CD4-positive, CD25-positive, alpha-beta regulatory T cell (primary cell): Measurements from ENCODE around the gene GJB1. TPM values are rescaled to one million over a fixed set of nuclear protein-coding genes. Genes with fewer than 3 reads are reported as not detected.

Experiments
- ATAC-seq, 2 donors: fragments of 150-1000 bp; cut with Tn5 transposase; one replicate each; pipeline ENCODE4 v1.10.0; 2021; ENCODE audit warnings: low read depth in 2 of 2, moderate number of reproducible peaks in 2 of 2, moderate library complexity in 1 of 2
- DNase-seq, 3 donors: peaks; one replicate each; pipeline versions ENCODE4 v3.0.0 to v3.0.0-alpha.2; 2012 to 2022; ENCODE audit warnings: mixed read lengths in 1 of 3
- H3K27ac ChIP-seq: one replicate; pipeline ENCODE4 v1.7.0; 2013; ENCODE audit warnings: mild to moderate bottlenecking, low read length; ENCODE audit not compliant: insufficient read depth, poor library complexity, severe bottlenecking
- H3K27me3 ChIP-seq: one replicate; pipeline ENCODE4 v1.7.0; 2013; ENCODE audit warnings: low read length; ENCODE audit not compliant: control insufficient read depth, insufficient read depth
- H3K36me3 ChIP-seq: one replicate; pipeline ENCODE4 v1.7.0; 2013; ENCODE audit warnings: mild to moderate bottlenecking, low read length, moderate library complexity; ENCODE audit not compliant: control insufficient read depth, insufficient read depth
- H3K4me1 ChIP-seq: 2 replicates; pipeline ENCODE4 v1.7.0; 2013; ENCODE audit warnings: mild to moderate bottlenecking, low read length; ENCODE audit not compliant: insufficient read depth, control insufficient read depth, poor library complexity, severe bottlenecking
- H3K4me3 ChIP-seq: one replicate; pipeline ENCODE4 v1.7.0; 2013; ENCODE audit warnings: low read depth, mild to moderate bottlenecking, low read length, moderate library complexity
- H3K9me3 ChIP-seq, 2 experiments: 1 replicate in 1 of 2; 2 replicates in 1 of 2; pipeline ENCODE4 v1.7.0; 2013; ENCODE audit warnings: low read length in 2 of 2, mild to moderate bottlenecking in 1 of 2, moderate library complexity in 1 of 2; ENCODE audit not compliant: control insufficient read depth in 2 of 2
- H3K27ac Mint-ChIP-seq, 3 donors: one replicate each; pipeline ENCODE4 v1.8.0; 2020 to 2022; ENCODE audit warnings: mild to moderate bottlenecking in 3 of 3, mixed read lengths in 3 of 3, moderate library complexity in 2 of 3
- H3K27me3 Mint-ChIP-seq: one replicate; pipeline ENCODE4 v1.8.0; 2022; ENCODE audit warnings: mild to moderate bottlenecking, mixed read lengths
- H3K36me3 Mint-ChIP-seq: one replicate; pipeline ENCODE4 v1.8.0; 2020; ENCODE audit warnings: mixed read lengths
- H3K4me1 Mint-ChIP-seq, 4 donors: one replicate each; pipeline ENCODE4 v1.8.0; 2020 to 2022; ENCODE audit warnings: mixed read lengths in 4 of 4, mild to moderate bottlenecking in 1 of 4
- H3K4me3 Mint-ChIP-seq, 4 donors: one replicate each; pipeline ENCODE4 v1.8.0; 2020 to 2022; ENCODE audit warnings: mild to moderate bottlenecking in 4 of 4, mixed read lengths in 4 of 4, moderate library complexity in 3 of 4
- H3K9me3 Mint-ChIP-seq, 7 donors: one replicate each; pipeline ENCODE4 v1.8.0; 2020 to 2022; ENCODE audit warnings: mixed read lengths in 7 of 7, mild to moderate bottlenecking in 3 of 7, moderate library complexity in 2 of 7
- polyA plus RNA-seq, 4 donors: library from polyadenylated mRNA; unstranded; fragments of 300-500 nt; fragmentation: Illumina TruSeq; gene quantifications; one replicate each; pipeline ENCODE4 v1.2.3, GENCODE V29; 2021
- total RNA-seq: library from RNA; stranded (reverse); gene quantifications from one replicate; pipeline ENCODE4 v1.2.3, GENCODE V29; 2022

The GJB1 gene
- total and polyA plus RNA-seq, 5 donors from 2014 or later: not detected

DNA sequence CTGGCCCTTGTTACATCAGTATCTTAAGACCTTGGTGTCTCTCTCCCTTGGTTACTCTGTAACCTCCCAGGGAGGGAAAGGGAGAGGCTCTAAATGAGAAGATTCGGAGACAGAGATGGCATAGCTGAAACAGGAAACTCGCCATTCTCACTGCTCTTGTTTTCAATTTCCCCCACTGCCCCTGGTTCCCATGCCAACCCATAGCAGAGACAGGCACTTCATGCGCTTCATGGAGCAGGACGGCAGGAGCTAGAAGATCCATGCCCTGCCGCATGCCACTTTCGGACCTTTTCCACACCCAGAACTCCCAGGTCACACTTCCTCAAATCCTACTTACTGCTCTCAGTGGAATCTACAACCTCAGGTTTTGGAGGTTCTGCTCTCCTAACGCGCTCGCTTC is 27.8 kb downstream of the GJB1 start:
- H3K27ac Mint-ChIP-seq: peak overlapping the region in 1 of 3 donors; percentile 56
- peak overlapping the region in 1 of 4 donors; percentile 36 for H3K4me3 Mint-ChIP-seq

DNA sequence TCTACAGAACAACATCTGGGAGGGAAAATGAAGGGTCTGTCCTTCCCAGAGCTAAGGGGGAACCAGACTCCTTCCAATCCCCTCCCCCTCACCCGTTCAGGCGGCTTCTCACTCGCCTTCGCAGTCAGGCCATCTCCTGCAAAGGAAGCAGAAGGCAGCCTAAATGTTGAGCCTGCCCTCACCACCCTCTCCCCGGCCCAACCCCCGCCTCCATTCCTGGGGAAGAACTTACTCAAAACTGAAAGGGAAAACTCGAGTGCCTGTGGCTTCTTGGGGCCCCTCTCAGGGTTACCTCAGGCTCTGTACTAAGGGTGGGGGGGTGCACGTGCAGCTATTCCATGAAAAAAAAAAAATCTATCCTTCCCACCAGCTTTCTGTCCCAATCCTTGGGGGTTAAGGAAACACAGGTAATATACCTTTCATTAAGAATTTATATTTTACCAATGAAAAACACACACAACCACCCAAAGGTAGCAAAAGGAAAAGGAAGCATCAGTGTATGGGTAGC is 28.5 kb downstream of the GJB1 start:
- DNase-seq: no peak
- Mint-ChIP-seq H3K27ac (no peak overlapping the region), H3K9me3 (no peaks in the 10 kb centered on the region), H3K4me1 (peaks cover 0 to 33% (median 17%) of the 10 kb centered on the region in 4 donors), H3K27me3 (no peaks in the 10 kb centered on the region), H3K36me3 (peaks cover 4% of the 10 kb centered on the region), H3K4me3 (peak overlapping the region in 3 of 4 donors; percentile 72 to 91 (median 90))
- ATAC-seq: no peak
- H3K4me3 ChIP-seq: no peak overlapping the region
- H3K9me3 ChIP-seq: no peaks in the 10 kb centered on the region
- peaks cover 22% of the 10 kb centered on the region for H3K4me1 ChIP-seq
- peaks cover 15% of the 10 kb centered on the region for H3K36me3 ChIP-seq
- no peak overlapping the region for H3K27ac ChIP-seq
- H3K27me3 ChIP-seq: no peaks in the 10 kb centered on the region

More for the DNA sequence above, 27.8 kb downstream of the GJB1 start:
- Mint-ChIP-seq H3K4me1 (peaks cover 0 to 33% (median 16%) of the 10 kb centered on the region in 4 donors), H3K27me3 (no peaks in the 10 kb centered on the region), H3K36me3 (peaks cover 4% of the 10 kb centered on the region), H3K9me3 (no peaks in the 10 kb centered on the region)
- Histone ChIP-seq H3K27ac (no peak overlapping the region), H3K27me3 (no peaks in the 10 kb centered on the region), H3K36me3 (peaks cover 20% of the 10 kb centered on the region), H3K9me3 (no peaks in the 10 kb centered on the region), H3K4me1 (peaks cover 22% of the 10 kb centered on the region), H3K4me3 (no peak overlapping the region)
- DNase-seq (peak in 1 of 3 donors; percentile 9), ATAC-seq (no peak)

GRCh38 chrX:71252221-71252620 is 29.2 kb downstream of the GJB1 start:
- Histone ChIP-seq H3K4me1 (peaks cover 22% of the 10 kb centered on the region), H3K4me3 (no peak overlapping the region), H3K36me3 (peaks cover 10% of the 10 kb centered on the region), H3K27ac (no peak overlapping the region), H3K27me3 (no peaks in the 10 kb centered on the region), H3K9me3 (no peaks in the 10 kb centered on the region)
- Mint-ChIP-seq H3K4me1 (peaks cover 0 to 33% (median 17%) of the 10 kb centered on the region in 4 donors), H3K27ac (peak overlapping the region in 1 of 3 donors; percentile 76), H3K27me3 (no peaks in the 10 kb centered on the region), H3K4me3 (peak overlapping the region; percentile 46 to 91 (median 81)), H3K9me3 (no peaks in the 10 kb centered on the region), H3K36me3 (peaks cover 4% of the 10 kb centered on the region)
- ATAC-seq (no peak), DNase-seq (no peak)

DNA sequence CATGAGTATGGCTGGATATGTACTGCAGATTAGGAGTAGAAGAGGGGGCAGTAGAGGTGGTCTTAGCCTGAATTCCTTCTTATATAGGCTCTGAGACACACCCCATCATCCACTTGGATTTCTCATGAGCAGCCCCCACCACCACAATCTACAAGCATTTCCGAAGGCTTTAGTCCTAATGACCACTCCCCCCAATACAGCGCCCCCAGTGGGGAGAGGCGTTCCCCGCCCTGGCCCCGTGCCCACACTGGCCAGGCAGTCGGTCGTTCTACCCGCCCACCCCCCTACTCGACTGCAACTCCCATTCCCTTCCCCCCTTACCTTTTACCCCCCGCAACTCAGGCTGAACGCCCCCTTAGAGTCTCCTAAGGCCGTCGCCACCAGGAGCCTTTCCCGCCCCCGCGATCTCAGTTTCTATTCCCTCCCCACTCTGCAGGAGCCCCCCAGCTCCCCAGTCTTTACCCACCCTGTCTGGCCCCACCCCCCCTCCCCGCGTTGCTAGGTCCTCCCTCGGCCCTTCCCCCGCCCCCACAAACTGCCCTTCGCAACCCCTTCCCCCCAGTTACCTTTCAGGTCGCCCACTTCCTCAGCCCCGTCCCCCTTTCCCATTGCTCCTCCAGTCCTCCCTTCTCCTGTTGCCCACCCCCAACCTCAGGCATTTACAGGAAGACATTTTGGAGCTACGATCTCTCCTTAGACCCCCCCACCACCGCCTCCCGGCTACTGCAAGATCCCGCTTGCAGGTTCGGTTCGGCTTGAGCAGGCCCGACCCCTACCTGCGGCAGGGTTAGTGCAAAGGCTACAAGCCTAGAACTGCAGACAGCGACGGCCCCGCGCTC is 30.4 kb downstream of the GJB1 start:
- Mint-ChIP-seq H3K27me3 (no peaks in the 10 kb centered on the region), H3K36me3 (peaks cover 4% of the 10 kb centered on the region), H3K9me3 (no peaks in the 10 kb centered on the region), H3K4me3 (peak overlapping the region; percentile 88 to 99 (median 93)), H3K27ac (peak overlapping the region; percentile 66 to 94 (median 88)), H3K4me1 (peaks cover 0 to 33% (median 17%) of the 10 kb centered on the region in 4 donors)
- Histone ChIP-seq H3K4me3 (peak overlapping the region; percentile 64), H3K36me3 (peaks cover 4% of the 10 kb centered on the region), H3K27me3 (no peaks in the 10 kb centered on the region), H3K9me3 (no peaks in the 10 kb centered on the region), H3K4me1 (peaks cover 22% of the 10 kb centered on the region), H3K27ac (peak overlapping the region; percentile 14)
- ATAC-seq: no peak
- DNase-seq: peak; percentile 5 to 22 (median 22)

- peaks cover 4% of the 10 kb centered on the region for H3K36me3 Mint-ChIP-seq
- no peaks in the 10 kb centered on the region for H3K9me3 ChIP-seq
- H3K27me3 Mint-ChIP-seq: no peaks in the 10 kb centered on the region
- peaks cover 3% of the 10 kb centered on the region for H3K36me3 ChIP-seq
- H3K27ac Mint-ChIP-seq: peak within 1 kb of the TSS; percentile 88 to 99 (median 94)
- DNase-seq: peak; percentile 73 to 89 (median 79)
- no peaks in the 10 kb centered on the region for H3K9me3 Mint-ChIP-seq
- peak within 1 kb of the TSS; percentile 88 to 99 (median 93) for H3K4me3 Mint-ChIP-seq
- peak within 1 kb of the TSS; percentile 86 for H3K27ac ChIP-seq
- peak; percentile 87 to 89 for ATAC-seq
- H3K4me1 ChIP-seq: peaks cover 22% of the 10 kb centered on the region
- H3K4me1 Mint-ChIP-seq: peaks cover 0 to 33% (median 15%) of the 10 kb centered on the region in 4 donors
- H3K4me3 ChIP-seq: peak within 1 kb of the TSS; percentile 81
- no peaks in the 10 kb centered on the region for H3K27me3 ChIP-seq
Measured at GRCh38 chrX:71254092-71254963, 31.3 kb downstream of the GJB1 start, which contains the start of gene ZMYM3. ZMYM3 (minus strand) TSS chrX:71254140; CDS start chrX:71253255, 885 bp downstream.

GRCh38 chrX:71256051-71256450 is 33.0 kb downstream of the GJB1 start:
- Mint-ChIP-seq H3K36me3 (no peaks in the 10 kb centered on the region), H3K27ac (peak overlapping the region in 2 of 3 donors; percentile 88 to 94), H3K4me3 (peak overlapping the region in 3 of 4 donors; percentile 88 to 95 (median 91)), H3K27me3 (no peaks in the 10 kb centered on the region), H3K4me1 (peaks cover 0 to 29% (median 11%) of the 10 kb centered on the region in 4 donors), H3K9me3 (no peaks in the 10 kb centered on the region)
- no peaks in the 10 kb centered on the region for H3K27me3 ChIP-seq
- DNase-seq (no peak), ATAC-seq (no peak)
- H3K9me3 ChIP-seq: no peaks in the 10 kb centered on the region
- peaks cover 22% of the 10 kb centered on the region for H3K4me1 ChIP-seq
- peak overlapping the region; percentile 86 for H3K27ac ChIP-seq
- H3K4me3 ChIP-seq: no peak overlapping the region
- H3K36me3 ChIP-seq: no peaks in the 10 kb centered on the region

- Histone ChIP-seq H3K36me3 (no peaks in the 10 kb centered on the region), H3K4me1 (peaks cover 20% of the 10 kb centered on the region), H3K4me3 (no peak overlapping the region), H3K27me3 (no peaks in the 10 kb centered on the region), H3K9me3 (no peaks in the 10 kb centered on the region), H3K27ac (no peak overlapping the region)
- ATAC-seq (no peak), DNase-seq (no peak)
- H3K27ac Mint-ChIP-seq: no peak overlapping the region
- peak overlapping the region in 2 of 4 donors; percentile 63 to 85 for H3K4me3 Mint-ChIP-seq
- no peaks in the 10 kb centered on the region for H3K36me3 Mint-ChIP-seq
- H3K4me1 Mint-ChIP-seq: peaks cover 0 to 21% (median 8%) of the 10 kb centered on the region in 4 donors
- no peaks in the 10 kb centered on the region for H3K27me3 Mint-ChIP-seq
- no peaks in the 10 kb centered on the region for H3K9me3 Mint-ChIP-seq
Measured at GRCh38 chrX:71256856-71257255, 33.8 kb downstream of the GJB1 start.
